Stomach smooth muscle (tissue), 2 donors: ENCODE results near the gene ASTN2.

ENCODE experiments used
- H3K27ac ChIP-seq: one replicate; pipeline ENCODE4 v1.7.0; 2013; ENCODE audit warnings: mild to moderate bottlenecking, low read length, inconsistent platforms
- H3K27me3 ChIP-seq, 2 donors: one replicate each; pipeline ENCODE4 v1.7.0; 2013; ENCODE audit warnings: low read length in 2 of 2; ENCODE audit not compliant: insufficient read depth in 2 of 2, control insufficient read depth in 1 of 2
- H3K36me3 ChIP-seq, 2 donors: one replicate each; pipeline ENCODE4 v1.7.0; 2013; ENCODE audit warnings: low read length in 2 of 2; ENCODE audit not compliant: control insufficient read depth in 2 of 2, insufficient read depth in 2 of 2
- H3K4me1 ChIP-seq: one replicate; pipeline ENCODE4 v1.7.0; 2013; ENCODE audit warnings: low read length; ENCODE audit not compliant: control insufficient read depth, insufficient read depth
- H3K4me3 ChIP-seq, 2 donors: one replicate each; pipeline ENCODE4 v1.7.0; 2013; ENCODE audit warnings: low read length in 2 of 2
- H3K9ac ChIP-seq, 2 donors: one replicate each; pipeline ENCODE4 v1.7.0; 2013; ENCODE audit warnings: low read length in 2 of 2, mild to moderate bottlenecking in 1 of 2
- H3K9me3 ChIP-seq, 2 donors: one replicate each; pipeline ENCODE4 v1.7.0; 2013; ENCODE audit warnings: low read length in 2 of 2; ENCODE audit not compliant: control insufficient read depth in 2 of 2
- donor health status: healthy.
- donor health status: Pancreatic carcinoma.

The ASTN2 gene

DNA sequence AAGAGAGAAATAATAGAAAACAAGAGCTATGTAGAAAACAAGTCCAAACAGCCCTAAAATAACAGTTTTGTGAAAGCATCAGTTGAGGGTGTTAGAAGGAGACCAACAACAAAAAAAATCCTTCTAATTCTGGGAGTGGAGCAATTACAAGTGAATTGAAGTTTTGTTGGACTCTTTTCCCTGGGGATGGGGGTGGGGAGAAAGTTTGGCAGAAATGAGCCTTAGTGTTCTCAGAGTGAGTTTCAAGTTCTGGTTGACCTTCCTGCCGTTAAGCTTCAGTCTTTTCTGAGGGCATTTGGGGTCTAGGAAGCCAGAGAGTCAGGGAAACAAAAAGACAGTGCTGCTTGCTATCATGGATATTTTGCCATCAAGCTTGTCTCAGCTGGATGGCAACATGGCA is 834.0 kb downstream of the ASTN2 start:
- no peaks in the 10 kb centered on the region for H3K36me3 ChIP-seq
- no peaks in the 10 kb centered on the region for H3K9me3 ChIP-seq
- no peak overlapping the region for H3K9ac ChIP-seq
- H3K27ac ChIP-seq: no peak overlapping the region
- H3K4me1 ChIP-seq: no peaks in the 10 kb centered on the region
- H3K4me3 ChIP-seq: no peak overlapping the region
- no peaks in the 10 kb centered on the region for H3K27me3 ChIP-seq

DNA sequence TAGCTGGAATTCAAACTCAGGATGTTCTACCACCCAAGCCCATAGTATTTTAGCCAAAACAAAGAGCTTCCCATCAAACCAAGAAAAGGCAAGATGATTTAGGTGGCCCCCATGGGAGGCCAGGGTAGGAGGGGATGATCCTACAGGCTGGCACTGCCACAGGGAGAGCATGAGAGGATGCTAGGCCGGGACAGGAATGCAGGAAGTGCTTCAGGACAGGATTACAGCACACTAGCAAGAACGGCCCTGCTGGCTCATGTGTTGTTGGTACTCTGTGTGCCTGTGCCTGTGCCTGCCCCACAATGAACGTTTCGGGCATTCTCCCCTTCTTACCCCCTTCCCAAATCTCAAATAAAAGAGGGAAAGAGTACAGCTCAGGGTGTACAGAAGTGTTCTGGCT is 838.5 kb downstream of the ASTN2 start:
- Histone ChIP-seq H3K4me3 (no peak overlapping the region), H3K9ac (no peak overlapping the region), H3K4me1 (peaks cover 13% of the 10 kb centered on the region), H3K27ac (no peak overlapping the region), H3K27me3 (no peaks in the 10 kb centered on the region), H3K9me3 (no peaks in the 10 kb centered on the region), H3K36me3 (no peaks in the 10 kb centered on the region)

DNA sequence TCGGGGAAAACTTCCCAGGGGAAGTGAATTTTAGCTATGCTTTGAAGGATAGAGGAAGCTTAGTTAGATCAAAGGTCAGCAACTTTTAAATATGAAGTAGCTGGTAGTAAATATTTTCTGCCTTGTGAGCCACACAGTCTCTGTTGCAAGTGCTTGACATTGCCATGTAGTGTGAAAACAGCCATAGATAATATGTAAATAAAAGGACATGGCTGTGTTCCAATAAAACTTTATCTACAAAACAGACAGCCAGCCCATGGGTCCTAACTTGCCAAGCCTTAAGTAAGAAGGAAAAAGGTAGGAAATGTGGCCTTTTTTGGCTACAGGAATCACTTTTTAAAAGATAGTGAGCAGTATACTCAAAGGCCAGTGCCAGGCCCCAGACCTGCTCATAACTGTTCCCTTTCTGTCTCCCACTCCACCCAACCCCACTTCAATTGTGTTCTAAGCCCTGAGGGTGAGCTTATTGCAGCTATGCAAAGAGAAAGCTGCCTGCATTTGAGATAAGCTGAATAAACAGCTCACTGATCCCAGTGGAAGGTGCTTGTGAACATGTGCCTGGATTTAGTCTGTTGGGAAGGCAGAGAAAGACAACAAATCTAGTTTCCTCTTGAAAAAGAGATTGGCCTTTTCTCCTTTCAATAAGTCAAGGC is 840.7 kb downstream of the ASTN2 start:
- Histone ChIP-seq H3K27me3 (no peaks in the 10 kb centered on the region), H3K9me3 (no peaks in the 10 kb centered on the region), H3K27ac (no peak overlapping the region), H3K4me3 (no peak overlapping the region), H3K9ac (no peak overlapping the region), H3K36me3 (no peaks in the 10 kb centered on the region), H3K4me1 (peaks cover 13% of the 10 kb centered on the region)

DNA sequence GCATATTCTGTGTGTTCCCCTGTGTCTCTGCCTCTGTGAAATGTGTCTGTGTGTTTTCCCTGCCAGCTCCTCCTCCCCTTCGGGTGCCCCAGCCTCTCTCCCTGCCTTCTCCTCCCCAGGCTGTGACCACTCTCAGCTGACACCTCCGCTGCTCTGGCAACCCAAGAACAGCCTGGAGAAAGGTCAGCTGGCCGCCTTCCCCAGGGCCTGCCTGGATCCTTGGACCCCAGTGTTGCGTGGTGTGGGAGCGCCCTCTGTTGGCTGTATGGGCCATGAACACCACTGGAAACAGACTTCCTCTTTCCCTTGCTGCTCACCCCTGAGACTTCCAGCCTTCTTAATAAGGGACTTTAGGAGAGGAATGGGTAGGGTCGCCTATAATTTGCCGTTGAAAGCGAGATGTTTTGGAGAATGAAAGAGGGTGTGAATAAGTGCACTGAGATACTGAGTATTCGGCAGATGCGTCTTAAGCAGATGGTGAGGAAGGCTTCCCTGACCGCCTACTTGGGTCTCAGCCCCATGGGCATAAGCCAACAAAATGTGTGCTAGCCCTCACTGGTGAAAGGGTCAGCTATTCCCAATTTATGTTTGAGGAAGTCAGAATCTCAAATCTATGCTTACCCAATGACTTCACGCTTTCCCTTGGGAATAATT is 842.6 kb downstream of the ASTN2 start:
- Histone ChIP-seq H3K9me3 (no peaks in the 10 kb centered on the region), H3K27me3 (no peaks in the 10 kb centered on the region), H3K36me3 (no peaks in the 10 kb centered on the region), H3K27ac (no peak overlapping the region), H3K4me3 (peak overlapping the region in 1 of 2 donors; percentile 54), H3K4me1 (peaks cover 13% of the 10 kb centered on the region), H3K9ac (peak overlapping the region in 1 of 2 donors; percentile 29)

DNA sequence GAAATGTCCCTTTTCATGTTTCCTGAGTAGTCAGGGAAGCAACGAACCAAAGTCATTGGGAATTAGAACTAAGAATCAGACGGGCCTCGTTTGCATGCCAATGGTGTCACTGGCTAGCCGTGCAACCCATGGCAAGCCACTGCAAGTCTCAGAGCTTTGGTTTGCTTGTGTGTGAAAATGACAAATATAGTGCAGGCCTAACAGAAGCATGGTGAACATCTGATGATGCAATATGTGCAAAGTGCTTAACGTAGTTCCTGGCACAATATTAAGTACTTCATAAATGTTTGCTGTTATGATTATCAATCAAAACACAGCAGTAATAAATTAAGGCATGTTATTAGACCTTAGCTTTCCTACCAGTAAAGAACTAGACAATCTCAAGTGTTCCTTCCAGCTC is 845.7 kb downstream of the ASTN2 start:
- H3K9ac ChIP-seq: no peak overlapping the region
- no peak overlapping the region for H3K27ac ChIP-seq

DNA sequence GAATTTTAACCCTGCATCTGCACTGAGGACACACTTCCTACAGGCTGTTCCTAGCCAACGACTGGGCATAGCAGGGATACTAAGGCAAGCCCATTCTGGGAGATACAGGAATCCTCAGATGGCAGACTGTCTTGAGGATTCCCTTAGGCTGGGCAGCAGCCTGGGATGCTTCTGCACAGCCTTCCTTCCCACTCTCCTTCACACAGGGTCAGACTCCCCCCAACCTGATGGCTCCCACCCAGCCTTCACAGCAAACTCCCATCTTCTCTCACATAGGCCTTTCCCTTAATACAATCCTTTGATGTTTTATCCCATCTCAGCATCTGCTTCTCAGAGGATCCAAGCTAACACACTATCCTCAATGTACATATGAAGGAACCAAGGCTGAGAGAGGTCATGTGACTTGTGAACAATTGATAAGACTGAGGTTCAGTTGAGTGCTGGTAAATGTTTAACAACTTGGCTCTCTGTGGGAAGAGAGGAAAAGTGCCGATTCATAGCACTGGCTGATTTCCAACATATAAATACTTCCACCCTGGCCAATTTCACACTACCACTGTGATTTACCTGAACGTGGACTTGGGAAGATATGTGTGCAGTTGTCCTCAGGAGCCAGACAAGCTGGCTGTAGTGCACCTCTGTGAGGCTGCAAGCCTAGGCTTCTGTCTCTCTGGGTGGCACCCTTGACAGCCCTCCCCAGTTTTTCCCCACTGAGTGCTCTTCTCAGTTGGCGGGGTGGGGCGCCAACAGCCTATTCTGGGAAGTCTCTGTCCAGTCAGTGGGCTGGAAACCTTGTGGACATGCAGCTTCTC is 848.0 kb downstream of the ASTN2 start:
- Histone ChIP-seq H3K36me3 (no peaks in the 10 kb centered on the region), H3K4me1 (peaks cover 5% of the 10 kb centered on the region), H3K4me3 (no peak overlapping the region), H3K9me3 (no peaks in the 10 kb centered on the region), H3K9ac (no peak overlapping the region), H3K27me3 (no peaks in the 10 kb centered on the region), H3K27ac (no peak overlapping the region)

More for the DNA sequence above, 845.7 kb downstream of the ASTN2 start:
- H3K4me1 ChIP-seq: peaks cover 13% of the 10 kb centered on the region
- no peaks in the 10 kb centered on the region for H3K36me3 ChIP-seq
- H3K27me3 ChIP-seq: no peaks in the 10 kb centered on the region
- H3K4me3 ChIP-seq: no peak overlapping the region
- H3K9me3 ChIP-seq: no peaks in the 10 kb centered on the region

DNA sequence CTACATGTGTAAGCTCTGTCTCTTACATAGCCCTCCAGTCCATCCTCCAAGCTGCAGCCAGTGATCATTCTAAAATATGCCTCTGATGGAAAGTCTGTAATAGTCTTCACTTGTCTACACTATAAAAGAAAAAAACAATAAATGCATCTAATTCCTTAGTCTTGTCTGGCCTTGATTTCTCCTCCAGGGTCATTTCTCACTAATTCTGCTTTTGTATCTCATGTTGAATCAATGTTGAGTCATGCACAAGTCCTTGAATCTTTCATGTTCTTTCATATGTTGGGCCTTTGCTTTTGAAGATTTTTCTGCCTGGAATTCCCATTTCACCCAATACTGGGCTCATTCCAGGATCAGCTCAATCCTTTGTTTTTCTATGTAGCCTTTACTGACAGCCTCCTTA is 848.9 kb downstream of the ASTN2 start:
- no peak overlapping the region for H3K4me3 ChIP-seq
- no peak overlapping the region for H3K27ac ChIP-seq
- no peaks in the 10 kb centered on the region for H3K4me1 ChIP-seq
- no peaks in the 10 kb centered on the region for H3K9me3 ChIP-seq
- H3K9ac ChIP-seq: no peak overlapping the region
- H3K36me3 ChIP-seq: no peaks in the 10 kb centered on the region
- H3K27me3 ChIP-seq: no peaks in the 10 kb centered on the region

DNA sequence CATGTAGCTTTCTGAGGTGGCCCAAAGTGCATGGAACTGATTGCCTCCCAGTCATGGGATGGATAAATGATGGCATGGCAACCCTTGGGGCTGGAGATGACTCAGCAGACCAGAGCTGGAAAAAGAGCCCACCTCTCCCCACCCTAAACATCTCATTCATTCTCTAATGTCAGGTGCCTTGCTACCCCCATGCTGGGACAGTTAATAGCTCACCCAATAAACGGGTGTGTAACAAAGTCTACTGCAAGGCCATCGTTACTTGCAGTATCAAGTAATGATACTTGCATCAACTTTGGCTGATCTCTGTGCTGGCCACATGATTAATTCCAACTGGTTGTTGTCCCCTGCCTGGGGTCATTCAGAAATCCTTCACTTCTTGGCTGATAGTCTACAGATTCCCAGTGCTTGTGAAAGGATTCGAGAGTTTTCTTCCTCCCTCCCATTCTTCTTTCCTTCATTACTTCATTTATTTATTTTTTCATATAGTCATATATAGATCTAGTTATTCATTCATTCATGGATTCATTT is 850.5 kb downstream of the ASTN2 start:
- Histone ChIP-seq H3K36me3 (no peaks in the 10 kb centered on the region), H3K27ac (no peak overlapping the region), H3K9me3 (no peaks in the 10 kb centered on the region), H3K27me3 (no peaks in the 10 kb centered on the region), H3K4me3 (no peak overlapping the region), H3K9ac (no peak overlapping the region), H3K4me1 (no peaks in the 10 kb centered on the region)

DNA sequence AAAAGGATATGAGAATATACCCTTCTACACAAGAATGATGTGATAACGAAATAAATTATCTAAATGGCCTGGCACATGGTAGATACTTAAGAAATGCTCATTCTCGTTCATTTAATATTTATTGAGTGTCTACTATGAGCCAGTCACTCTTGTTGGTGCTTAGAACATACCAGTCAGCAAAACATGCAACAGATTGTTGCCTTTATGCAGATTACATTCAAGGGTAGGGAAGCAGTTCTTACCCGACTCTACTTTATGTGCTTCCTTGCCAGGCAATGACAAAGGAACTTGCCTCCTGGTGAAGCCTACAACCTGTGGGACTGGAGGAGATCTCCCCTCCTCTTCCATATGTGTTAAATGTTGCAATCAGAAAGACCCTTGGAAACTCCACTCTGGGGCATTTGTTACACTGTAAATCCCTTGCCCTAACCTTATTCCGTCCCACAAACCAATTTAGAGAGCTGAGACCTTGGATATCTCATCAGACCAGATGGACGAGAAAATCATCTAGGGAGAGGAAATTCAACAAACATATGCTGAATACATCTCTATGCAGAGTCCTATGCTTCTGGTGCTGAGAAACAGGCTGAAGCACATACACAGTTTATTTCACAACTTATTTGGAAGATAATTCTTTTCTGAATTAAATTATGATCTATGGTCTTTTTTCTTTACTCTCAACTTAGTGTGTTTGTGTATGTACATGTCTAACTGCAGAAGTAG is 855.9 kb downstream of the ASTN2 start:
- H3K9ac ChIP-seq: no peak overlapping the region
- H3K27ac ChIP-seq: no peak overlapping the region
- H3K4me3 ChIP-seq: no peak overlapping the region
- H3K27me3 ChIP-seq: no peaks in the 10 kb centered on the region
- H3K4me1 ChIP-seq: no peaks in the 10 kb centered on the region
- no peaks in the 10 kb centered on the region for H3K36me3 ChIP-seq
- H3K9me3 ChIP-seq: no peaks in the 10 kb centered on the region

DNA sequence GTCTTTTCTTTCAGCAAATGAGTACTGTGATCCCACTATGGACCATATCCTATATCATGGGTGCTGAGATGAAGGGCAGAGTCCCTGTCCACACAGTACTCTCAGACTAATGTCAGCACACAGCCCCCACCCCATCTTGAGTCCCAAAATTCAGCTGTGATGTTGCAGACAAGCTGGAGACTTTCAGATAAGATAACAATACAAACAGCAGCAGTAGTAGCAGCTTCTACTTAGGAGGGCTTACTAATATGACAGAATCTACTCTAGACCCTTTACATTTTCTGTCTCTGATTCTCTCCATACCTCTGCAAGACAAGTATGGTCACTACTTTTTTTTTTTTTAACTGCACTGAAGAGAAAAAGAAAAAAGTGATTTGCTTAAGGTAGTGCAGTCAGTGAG is 856.8 kb downstream of the ASTN2 start:
- H3K4me3 ChIP-seq: no peak overlapping the region
- H3K9me3 ChIP-seq: no peaks in the 10 kb centered on the region
- no peaks in the 10 kb centered on the region for H3K27me3 ChIP-seq
- H3K4me1 ChIP-seq: peaks cover 5% of the 10 kb centered on the region
- H3K36me3 ChIP-seq: no peaks in the 10 kb centered on the region
- H3K27ac ChIP-seq: no peak overlapping the region
- H3K9ac ChIP-seq: no peak overlapping the region
